ENCODE data around the gene ALG3.
A peak's percentile ranks its signal among the peaks of the same experiment; 100 is the strongest.
"Not testable (repeated sequence)": the region's sequence is repeated elsewhere in the genome, so short reads cannot be mapped to it uniquely, and the experiment has no call there.

The ALG3 gene

DNA sequence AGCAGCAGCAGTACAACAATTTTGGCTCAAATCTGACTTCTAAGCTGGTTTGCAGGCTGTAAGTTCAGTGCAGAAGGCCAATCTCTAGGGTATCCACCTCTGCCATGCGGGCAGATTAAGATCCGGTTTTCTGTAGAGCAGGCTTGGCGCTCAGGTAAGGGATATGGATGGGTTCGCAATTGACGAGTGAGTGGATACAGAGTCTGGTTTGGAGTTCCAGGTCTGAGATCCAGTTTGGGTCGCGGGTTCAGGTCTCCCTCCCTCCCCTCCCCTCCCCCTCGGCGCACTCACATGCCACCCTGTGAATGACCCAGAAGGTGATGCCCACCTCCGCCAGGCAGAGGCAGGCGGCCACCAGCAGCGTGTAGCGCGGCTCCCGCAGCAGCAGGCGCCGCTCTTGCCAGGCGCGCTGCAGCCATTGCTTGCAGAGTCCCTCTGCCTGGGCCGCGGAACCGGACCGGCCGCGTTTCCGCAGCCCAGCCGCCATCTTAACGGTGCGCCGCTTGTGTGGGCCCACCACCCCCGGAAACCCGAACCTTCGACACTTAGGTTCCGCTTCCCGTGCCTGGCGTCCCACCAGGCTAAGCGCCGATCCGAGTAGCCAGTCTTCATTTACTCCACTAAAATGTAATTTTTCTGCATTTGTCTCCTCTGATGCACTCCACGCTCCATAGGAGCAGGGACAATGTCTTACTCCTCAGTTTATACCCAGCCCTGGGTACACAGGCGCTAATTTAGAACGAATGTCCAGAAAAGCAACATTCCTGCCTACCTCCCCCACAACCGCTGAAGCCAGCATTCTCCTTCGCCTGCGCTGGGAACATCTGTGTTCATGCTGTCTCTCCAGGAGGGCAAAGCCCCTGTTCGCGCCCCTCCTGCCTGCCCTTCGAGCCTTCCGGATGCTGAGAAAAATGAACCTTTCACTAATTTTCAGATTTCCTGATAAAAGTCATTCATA, at the start of gene ALG3:
Gene ALG3 (minus strand): TSS at position 509 of the 958 bp plus-strand sequence. CDS start 22 bp downstream, at position 487.
- peak; percentile 48 for DNase-seq

DNA sequence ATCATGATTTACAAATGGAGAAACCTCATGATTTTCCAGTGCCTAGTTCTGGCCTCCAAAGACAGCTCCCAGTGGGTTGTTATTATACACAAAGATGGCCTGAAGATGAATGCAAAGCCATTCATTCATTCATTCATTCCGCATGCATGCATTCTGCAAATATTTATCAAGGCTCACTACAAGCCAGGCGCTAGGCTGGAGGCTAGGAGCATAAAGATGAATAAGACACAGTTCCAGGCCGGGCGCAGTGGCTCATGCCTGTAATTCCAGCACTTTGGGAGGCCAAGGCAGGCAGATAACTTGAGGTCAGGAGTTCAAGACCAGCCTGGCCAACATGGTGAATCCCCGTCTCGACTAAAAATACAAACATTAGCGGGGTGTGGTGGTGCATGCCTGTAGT, 47.9 kb upstream of the ALG3 start:
- DNase-seq, result no peak

DNA sequence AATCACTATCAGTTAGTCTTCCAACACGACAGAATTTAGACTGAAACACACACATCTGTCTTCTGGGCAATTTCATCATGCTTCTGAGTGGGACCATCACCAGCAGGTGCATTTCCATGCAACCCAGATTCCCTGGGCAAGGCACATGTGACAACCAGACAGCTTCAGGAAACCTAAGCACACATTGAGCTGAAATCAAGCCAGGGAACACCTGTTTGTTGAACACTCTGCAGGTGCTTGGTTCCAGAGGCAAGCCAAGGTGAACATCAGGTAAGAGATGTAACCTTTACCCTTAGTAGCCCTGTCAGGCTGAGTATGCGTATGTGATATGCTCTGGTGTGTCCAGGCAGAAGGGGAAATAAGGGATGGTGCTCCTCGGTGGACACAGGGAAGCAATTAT, 47.0 kb upstream of the ALG3 start:
- no peak for DNase-seq

DNA sequence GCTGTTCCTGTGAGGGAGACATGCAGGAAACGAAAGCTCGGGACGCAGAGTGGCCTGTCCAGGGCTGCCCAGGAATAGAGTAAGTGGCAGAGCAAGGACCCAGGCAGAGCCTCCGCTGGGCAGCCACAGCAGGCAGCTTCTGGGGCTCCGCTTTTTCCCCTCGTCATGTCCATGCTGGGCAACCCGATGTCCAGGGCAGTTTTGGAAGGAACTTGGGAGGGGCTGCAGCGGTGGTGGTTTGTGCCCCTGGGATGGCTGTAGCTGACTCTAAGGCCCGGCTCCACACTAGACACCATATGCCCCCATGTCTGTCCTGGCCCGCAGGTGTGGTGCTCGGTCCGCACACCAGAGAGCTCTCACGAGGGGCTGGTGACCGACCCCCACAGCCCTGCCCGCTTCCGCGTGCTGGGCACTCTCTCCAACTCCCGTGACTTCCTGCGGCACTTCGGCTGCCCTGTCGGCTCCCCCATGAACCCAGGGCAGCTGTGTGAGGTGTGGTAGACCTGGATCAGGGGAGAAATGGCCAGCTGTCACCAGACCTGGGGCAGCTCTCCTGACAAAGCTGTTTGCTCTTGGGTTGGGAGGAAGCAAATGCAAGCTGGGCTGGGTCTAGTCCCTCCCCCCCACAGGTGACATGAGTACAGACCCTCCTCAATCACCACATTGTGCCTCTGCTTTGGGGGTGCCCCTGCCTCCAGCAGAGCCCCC, 43.1 kb upstream of the ALG3 start:
- no peak for DNase-seq

DNA sequence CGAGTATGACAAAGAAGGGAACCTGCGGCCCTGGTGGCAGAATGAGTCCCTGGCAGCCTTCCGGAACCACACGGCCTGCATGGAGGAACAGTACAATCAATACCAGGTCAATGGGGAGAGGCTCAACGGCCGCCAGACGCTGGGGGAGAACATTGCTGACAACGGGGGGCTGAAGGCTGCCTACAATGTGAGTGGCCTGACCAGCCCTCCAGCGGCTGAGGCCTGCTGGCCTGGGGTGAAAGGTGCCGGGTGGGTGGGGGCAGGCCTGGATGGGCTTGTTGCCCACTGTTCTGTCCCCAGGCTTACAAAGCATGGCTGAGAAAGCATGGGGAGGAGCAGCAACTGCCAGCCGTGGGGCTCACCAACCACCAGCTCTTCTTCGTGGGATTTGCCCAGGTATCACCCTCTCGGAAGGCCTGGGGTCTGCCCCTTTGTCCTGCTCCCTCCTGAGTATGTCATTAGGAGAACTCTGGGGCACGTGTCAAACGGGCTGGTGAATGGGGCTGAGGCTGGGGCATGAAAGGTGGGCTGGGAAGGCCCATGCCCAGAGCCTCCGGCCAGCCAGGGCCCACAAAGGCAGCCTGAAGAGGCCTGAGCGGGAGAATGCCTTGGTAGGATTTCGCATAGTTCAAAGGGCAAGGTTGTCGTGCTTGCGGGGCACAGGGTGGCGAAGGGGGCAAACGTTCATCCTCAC, 42.4 kb upstream of the ALG3 start:
- DNase-seq, result no peak

DNA sequence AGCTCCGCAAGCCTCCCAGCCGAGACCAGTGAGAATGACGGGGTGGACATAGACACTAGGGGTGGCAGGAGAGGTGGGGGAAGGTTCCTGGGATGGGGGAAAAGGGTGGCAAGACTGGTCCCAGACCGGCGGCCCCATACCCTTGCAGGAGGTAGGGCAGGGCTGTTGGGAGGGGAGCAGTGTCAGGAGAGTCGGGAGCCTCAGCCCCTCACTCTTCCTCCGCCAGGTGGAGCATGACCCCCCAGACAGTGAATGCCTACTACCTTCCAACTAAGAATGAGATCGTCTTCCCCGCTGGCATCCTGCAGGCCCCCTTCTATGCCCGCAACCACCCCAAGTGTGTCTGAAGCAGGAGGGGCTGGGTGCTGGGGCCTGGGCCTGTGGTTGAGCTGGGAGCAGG, 41.6 kb upstream of the ALG3 start:
- DNase-seq, result no peak

DNA sequence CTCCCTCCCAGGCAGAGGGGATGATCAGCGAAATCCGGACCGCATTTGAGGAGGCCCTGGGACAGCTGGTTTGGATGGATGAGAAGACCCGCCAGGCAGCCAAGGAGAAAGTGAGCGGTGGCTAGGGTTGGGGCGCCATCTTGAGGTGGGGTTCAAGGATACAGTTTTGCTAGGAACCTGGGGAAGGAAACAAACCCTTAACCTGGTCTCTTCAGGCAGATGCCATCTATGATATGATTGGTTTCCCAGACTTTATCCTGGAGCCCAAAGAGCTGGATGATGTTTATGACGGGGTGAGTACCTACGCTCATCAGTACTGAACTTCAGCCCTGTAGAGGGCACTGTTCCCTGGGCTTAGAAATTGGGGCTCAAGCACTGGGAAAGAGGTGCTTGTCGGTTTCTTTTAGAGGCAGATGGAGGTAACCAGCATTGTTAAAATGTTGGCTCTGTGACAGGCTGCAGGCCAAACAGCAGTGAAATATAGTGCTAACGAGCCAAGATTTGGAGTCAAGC, 40.7 kb upstream of the ALG3 start:
- peak; percentile 48 for DNase-seq

DNA sequence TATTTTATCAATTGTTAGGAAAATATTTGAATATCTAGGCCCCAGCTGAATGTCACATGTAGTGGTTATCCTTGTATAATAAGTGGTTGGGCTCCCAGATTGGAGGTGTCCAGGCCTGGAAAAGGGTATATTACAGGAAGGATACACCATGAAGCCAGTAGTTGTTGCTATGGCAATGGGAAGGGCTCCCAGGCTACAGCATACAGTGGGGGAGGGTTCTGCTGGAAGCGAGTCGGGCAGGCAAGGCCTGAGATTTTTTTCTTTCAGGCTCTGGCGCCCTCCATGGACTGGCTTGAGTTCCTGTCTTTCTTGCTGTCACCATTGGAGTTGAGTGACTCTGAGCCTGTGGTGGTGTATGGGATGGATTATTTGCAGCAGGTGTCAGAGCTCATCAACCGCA, 35.9 kb upstream of the ALG3 start:
- peak; percentile 73 for DNase-seq

DNA sequence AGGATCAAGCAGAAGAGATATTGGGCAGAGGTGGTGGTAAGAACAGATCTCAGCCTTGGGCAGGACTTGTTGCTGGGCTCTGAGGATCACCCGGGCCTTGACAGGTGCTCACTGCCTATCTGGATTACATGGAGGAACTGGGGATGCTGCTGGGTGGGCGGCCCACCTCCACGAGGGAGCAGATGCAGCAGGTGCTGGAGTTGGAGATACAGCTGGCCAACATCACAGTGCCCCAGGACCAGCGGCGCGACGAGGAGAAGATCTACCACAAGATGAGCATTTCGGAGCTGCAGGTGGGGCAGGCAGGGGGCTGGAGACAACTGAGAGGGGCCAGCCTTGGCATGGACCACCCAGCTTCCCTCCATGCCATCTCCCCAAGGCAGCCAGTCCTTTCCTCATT, 34.9 kb upstream of the ALG3 start:
- DNase-seq, result no peak

DNA sequence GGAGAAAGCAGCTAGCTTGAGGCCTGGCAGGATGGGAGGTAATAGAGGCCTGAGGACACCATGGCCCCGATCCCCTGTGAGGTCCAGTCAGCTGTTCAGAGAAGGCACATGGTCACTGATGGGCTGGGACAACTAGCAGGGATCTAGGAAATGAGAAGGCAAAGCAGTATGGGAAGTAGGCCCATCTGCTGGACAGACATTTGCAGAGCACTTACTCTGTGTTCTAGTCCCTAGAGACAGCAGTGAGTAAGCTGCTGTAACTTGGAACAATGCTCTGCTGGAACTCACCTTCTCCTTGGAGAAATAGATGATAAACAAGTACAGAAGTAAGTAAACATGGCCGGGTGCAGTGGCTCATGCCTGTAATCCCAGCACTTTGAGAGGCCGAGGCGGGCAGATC, 34.2 kb upstream of the ALG3 start:
- no peak for DNase-seq

DNA sequence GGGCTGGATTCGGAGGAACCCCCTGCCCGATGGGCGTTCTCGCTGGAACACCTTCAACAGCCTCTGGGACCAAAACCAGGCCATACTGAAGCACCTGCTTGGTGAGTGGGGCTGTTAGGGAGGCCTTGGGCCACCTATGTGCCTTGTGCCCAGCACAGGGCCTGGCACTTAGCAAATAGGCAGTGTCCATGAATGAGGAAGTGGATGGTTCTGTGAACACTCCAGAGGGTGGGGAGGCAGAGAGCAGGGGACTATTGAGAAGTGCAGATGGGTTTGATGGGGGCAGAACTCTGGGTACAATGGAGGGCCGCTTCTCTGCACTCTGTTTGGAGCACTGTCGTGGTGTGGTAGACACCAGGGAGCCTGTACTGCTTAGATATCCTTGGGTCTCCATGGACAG, 28.6 kb upstream of the ALG3 start:
- DNase-seq, result no peak

DNA sequence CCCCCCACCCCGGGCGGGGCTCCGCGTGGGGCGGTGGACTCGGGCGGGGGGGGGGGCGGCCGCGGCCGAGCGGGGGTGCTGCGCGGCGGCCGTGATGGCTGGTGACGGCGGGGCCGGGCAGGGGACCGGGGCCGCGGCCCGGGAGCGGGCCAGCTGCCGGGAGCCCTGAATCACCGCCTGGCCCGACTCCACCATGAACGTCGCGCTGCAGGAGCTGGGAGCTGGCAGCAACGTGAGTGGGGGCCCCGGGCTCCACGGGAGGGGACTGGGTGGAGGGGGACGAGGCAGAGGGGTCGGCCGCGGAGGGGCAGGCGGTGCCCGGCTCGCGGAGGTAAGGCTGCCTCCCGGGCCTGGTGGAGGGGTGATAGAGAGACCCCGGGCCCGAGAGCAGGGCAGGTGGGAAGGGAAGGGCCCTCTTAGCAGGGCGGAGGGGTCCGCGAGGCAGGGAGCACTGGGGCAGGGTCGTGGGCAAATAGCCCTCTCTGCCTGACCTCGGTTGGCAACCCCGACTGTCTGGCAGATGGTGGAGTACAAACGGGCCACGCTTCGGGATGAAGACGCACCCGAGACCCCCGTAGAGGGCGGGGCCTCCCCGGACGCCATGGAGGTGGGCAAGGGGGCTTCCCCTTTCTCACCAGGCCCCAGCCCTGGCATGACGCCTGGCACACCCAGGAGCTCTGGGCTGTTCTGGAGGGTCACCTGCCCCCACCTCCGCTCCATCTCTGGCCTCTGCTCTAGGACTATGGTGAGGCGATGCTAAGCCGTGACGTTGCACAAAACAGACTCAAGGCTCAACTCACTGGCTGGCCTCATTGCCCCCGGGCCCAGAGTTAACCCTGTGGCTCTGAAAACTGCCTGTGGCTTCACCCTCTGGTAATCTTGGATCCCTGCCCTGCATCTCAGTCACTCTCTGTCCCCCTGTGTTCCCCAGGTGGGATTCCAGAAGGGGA, 27.5 kb upstream of the ALG3 start, which contains the start of gene ECE2:
Gene ECE2 (plus strand): TSS at position 62 of the 950 bp plus-strand sequence. CDS start 132 bp downstream, at position 194.
- no peak for DNase-seq

DNA sequence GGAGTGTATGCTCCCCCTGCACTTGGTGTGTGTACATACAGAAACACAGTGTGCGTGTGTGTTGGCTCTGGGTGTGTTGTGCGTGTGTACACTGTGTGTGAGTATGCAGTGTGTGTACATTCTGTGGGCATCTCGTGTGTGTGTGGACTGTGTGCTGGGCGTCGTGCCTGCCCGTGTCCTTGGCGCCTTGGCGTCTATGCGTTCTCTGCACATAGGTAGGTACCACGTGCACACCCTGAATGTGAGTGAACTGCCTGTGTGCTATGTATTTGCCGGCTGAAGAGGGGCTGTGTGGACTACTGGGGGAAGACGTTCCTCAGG, 26.6 kb upstream of the ALG3 start:
- DNase-seq, result no peak

DNA sequence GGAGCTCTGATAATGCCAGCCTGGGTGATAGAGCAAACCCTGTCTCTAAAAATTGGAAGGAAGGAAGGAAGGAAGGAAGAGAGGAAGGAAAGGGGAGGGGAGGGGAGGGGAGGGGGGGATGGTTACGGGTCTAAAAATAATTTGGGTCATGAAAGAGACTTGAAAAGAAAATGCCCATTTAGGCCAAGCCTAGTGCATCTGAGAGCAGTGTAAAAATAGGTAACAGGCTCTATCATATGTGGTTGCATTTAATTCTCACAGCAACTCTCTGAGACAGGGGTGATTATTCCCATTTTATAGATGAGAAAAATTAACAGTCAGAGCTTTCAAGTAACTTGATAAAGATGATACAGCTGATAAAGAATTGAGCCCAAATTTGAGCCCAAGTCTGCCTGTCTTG, 23.5 kb upstream of the ALG3 start:
- DNase-seq, result no peak

DNA sequence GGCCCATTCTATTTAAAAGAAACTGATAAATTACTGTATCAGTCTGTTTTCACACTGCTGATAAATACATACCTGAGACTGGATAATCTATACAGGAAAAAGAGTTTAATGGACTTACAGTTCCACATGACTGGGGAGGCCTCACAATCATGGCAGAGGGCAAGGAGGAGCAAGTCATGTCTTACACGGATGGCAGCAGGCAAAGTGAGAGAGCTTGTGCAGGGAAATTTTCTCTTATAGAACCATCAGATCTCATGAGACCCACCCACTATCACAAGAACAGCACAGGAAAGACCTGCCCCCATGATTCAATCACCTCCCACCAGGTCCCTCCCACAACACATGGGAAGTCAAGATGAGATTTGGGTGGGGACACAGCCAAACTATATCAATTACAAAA, 18.5 kb upstream of the ALG3 start:
- DNase-seq, result not testable (repeated sequence)

DNA sequence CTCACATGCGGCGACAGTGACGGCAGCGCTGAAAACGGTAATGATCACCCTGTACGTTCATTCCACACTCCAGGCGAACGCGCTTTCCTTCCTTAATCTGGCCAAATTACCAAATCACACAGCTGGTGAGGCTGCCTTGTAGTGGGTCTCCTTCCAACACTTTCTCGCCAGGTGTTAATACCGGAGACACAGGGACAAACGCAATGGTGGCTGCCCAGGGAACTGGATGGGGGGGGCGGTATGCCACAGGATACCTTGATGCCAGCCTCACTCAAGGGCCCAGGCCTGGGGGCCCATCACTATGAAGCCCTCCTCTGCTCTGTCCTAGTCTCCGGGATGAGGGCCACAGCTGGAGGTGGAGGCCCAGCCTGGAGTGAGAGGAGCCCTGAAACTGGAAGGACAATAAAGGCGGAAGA, 14.0 kb upstream of the ALG3 start:
- no peak for DNase-seq

DNA sequence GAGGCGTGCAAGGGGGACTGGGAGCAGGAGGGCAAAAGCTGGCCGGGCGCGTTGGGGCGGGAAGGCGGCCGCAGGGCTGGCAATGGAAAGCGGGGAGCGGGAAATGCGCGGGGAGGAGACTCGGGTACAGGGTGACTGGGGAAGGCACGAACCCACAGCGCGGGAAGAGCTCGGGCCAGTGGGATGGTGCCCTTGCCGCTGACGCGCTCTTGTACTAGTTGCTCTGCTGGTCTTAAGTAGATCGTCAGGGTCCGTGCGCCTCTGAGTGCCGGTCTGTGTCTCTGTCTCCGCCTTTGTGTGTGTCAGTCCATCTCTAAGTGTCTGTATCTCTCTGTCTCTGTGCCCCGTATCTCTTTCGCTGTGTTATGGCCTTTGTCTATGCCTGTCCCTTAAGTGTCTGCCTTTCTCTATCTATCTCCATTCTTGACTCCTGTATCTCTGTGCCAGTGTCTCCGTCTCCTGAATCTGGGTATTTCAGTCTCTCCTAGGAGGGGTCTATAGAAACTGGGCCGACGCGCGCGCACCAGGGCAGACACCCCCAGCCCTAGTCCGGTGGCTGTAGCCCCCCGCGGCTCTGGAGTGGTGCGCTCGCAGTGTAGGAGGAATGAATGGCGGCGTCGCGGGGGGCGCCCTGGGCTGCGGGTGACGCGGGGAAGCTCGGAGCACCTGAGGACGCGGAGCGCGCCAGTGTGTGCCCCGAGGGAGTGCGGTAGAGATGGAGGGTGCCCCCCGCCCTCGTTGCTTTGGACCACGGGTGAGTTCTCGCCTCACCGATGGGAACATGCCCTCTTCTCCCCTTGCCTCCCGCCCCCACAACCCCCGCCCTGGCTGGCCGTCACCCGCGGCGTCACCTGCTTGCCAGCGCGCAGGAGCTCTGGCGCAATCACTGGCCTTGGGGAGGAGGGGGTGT, 13.3 kb upstream of the ALG3 start:
- DNase-seq, result peak; percentile 56

DNA sequence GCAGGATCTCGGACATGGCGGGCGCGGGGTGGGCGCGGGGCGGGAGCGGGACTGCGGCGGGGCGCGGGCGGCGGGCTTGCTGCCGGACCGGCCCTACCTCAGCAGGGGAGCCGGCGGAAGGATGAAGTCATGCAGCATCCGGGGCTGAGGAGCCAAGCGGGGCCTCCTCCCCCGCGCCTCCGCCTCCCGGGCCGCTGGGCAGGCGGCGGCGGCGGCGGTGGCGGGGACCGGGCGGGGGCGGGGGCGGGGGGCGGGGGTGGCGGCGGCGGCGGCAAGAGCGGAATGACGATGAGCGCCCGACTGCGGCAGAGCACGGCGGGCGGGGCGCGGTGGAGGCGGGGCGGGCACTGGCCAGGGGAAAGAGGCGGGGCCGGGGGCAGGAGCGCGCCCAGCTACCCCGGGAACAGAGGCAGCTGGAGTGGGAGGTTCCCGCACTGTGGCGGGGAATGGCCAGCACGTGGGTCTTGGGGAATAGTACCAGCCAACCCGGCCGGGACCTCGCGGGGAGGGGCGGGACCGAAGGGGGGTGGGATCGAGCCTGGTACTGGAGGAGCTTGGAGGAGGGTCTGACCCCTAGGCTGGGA, 12.6 kb upstream of the ALG3 start, which contains the start of gene CAMK2N2:
Gene CAMK2N2 (minus strand): TSS at position 284 of the 584 bp plus-strand sequence. CDS start 268 bp downstream, at position 16.
- peak; percentile 70 for DNase-seq

DNA sequence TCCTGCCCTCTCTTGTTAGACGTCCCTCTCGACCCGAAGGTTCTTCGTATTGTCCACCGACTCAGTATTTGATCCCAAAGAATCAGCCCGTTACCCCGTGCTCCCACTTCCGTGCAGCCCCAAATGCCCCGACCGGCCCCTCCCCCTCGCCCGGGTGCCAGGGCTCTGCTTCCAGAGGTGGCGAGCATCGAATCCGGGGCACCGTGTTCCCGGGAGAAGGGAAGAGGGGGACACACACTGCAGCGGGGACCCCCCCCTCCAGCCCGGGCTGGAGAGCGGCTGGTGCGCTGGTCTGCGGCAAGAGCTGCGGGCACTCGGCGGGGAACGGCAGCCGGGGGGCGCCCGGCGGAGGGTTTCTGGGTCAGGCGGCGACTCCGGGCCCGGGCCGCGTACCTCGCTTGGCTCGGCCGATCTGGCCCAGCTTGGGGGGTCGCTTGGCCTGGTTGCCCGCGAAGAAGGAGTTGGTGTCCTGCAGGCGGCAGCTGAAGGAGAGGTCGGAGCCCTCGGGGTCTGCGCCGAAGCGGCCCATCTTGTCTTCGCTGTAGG, 12.0 kb upstream of the ALG3 start:
- no peak for DNase-seq
